Stimulated activated CD8-positive, alpha-beta memory T cell treated with anti-CD3 and anti-CD28 coated beads, Interleukin-4, amount 100 ng/mL, for 24 hours (primary cell): Measurements from ENCODE around the gene SPHKAP.
"Not testable (repeated sequence)": the region's sequence is repeated elsewhere in the genome, so short reads cannot be mapped to it uniquely, and the experiment has no call there.

Source experiments
- DNase-seq: peaks from one replicate; pipeline ENCODE4 v3.0.0-alpha.2; 2020; ENCODE audit warnings: low read depth

Gene SPHKAP

DNA sequence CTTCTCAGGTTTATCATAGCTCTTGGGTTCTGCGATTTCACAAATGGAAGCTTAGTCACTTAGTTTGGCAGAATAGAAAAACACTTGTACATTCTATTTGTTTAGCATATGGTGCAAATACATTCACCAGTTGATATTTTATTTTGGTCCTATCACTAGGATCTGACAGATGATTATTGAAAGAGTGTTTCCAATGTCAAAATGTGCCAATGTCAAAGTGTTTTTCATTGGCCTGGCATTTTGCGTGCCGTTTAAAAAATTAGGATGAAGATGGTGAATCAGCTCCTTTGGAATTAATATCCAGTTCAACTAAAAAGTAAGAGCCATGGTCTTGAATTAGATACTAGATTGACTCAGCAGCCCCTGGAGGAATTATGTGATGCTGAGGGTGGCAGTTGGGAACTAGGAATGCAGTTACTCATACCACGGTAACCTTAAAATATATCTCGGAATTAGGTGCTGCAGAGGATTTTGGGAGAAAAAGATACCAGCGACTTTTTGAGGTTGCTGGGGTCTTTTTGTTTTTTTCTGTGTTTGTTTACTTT is 87.0 kb downstream of the SPHKAP start:
- DNase-seq = no peak

DNA sequence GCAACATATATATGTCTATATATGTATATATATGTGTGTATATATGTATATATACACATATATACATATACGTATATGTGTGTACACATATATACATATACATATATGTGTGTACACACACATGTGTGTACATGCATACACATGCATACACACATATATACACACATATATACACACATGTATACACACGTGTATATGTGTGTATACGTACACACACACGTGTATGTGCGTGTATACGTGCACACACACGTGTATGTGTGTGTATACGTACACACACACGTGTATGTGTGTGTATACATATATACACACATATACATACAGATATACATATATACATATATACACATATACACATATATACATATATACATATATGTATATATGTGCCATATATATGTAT is 89.4 kb downstream of the SPHKAP start:
- DNase-seq = no peak

DNA sequence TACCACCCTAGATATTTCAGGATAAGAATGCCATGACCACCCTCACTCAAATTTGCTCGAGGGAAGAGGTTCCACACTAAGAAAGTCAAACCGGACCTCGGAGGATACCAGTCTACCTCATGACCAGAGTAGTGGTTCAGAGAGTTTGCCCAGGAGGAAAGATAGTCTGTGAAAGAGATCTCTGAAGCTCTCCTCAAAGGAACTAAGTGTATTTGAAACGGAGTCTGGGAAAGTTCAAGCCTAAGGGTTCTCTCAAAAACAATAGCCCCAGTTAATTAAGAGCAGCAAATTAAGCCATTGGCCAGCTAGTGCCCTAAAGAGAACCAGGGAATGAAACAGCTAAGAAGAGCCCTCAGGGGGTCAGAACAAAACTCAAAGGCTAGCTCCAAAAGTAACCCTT is 94.9 kb downstream of the SPHKAP start:
- DNase-seq = no peak

DNA sequence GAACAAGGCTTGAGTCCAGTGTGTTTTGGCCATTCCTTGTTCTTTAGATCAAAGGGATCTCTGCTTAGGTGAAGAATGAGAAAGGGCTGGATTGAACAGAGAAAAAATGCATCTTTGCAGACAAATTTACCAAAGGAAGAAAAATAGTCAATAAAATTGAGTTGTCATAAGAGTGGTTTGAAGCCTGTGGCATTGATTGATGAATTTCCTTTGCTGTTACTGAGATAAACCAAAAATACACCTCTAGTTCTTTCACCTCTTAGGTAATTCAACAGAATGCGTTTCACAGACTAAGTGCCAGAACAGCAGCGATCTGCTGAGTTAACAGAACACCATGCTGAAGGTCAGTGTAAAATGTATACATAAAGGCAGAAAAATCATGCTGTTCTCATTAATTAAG is 96.8 kb downstream of the SPHKAP start:
- DNase-seq = no peak

DNA sequence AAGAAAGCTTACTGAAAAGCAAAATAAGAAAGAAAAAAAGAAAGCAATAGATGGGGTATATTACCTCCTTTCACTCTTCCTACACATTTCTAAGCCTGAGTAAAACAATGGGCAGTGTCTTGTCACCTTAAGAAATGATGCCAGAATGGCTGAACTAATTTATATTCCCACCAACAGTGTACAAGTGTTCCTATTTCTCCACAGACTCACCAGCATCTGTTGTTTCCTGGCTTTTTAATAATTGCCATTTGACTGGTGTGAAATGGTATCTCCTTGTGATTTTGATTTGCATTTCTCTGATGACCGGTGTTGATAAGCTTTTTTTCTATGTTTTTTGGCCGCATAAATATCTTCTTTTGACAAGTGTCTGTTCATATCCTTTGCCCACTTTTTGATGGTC is 98.4 kb downstream of the SPHKAP start:
- no peak for DNase-seq

DNA sequence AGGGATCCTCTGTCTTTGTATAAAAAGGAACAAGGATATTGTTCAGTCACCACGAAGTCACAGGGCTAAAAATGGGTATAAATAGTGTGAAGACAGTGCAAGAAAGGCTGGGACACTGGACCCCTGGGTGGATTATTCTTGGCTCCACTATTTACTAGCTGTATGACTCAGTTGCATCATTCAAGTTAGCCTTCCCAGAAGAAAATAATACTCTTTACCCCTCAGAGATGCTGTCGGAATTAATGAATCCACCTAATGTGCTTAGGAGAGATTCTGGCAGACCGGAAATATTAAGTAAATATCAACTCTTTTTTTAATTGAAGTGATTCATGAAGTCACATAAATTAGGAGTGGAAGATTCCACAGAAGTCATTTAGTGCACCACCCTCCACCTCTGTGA is 98.9 kb downstream of the SPHKAP start:
- DNase-seq = no peak

DNA sequence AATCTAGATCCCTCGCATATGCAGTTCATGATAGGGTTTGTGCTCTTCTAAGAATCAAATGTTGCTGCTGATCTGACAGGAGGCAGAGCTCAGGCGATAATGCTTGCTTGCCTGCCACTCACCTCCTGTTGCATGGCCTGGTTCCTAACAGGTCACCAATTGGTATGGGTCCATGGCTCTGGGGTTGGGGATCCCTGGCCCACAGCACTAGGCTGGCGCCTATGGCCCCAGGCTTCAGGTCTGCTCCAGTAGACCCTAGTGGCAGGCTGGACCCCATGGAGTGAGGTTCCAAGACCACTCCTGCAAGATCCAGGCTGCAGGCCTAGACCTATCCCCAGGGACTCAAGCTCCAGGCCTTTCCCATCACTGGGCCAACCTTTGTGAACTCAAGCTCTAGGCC is 102.3 kb downstream of the SPHKAP start:
- no peak for DNase-seq

DNA sequence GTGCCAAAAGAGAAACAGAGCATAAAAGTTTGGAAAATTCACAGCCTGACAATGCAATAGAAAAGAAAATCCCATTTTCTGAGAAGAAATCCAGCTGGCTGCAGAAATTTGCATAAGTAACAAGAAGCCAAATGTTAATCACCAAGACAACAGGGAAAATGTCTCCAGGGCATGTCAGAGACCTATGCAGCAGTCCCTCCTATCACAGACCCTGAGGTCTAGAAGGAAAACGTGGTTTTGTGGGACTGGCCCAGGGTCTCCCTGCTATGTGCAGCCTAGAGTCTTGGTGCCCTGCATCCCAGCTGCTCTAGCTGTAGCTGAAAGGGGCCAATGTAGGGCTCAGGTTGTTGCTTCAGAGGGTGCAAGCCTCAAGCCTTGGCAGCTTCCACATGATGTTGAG is 104.8 kb downstream of the SPHKAP start:
- DNase-seq = not testable (repeated sequence)

DNA sequence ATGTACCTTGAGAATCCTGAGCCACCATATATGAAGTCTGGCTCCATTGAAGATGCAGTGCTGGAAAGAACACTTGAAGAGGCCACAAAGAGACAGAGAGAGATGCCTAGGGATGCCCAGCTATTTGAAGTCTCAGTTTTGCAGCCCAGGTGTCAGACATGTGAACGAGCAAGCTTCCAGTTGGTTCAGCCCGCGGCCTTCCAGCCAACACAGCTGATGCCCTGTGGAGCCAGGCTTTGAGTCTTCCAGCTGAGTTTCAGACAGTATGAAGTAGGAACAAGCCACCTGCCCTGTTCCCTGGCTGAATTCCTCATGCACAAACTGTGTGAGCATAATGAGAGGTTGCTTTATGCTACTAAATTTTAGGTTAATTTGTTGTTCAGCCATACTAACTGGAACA is 108.8 kb downstream of the SPHKAP start:
- no peak for DNase-seq

DNA sequence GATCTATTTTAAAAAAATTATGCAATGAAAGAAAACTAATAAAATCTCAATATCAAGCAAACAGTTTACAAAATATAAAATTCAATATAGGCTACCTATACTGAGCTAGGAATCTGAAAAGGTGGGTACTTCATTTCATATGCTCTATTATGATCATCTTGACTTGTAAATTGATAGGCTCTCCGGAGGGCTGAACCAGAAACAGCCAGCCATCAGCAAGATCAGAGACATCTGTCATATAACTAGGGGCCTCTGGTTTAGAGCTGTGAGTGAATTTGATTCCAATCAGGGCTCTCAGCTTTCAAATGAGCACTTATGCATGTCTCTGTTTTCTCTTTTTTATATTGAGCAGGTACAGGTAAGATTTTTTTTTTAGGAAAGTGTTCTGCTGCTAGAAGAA is 114.2 kb downstream of the SPHKAP start:
- no peak for DNase-seq

DNA sequence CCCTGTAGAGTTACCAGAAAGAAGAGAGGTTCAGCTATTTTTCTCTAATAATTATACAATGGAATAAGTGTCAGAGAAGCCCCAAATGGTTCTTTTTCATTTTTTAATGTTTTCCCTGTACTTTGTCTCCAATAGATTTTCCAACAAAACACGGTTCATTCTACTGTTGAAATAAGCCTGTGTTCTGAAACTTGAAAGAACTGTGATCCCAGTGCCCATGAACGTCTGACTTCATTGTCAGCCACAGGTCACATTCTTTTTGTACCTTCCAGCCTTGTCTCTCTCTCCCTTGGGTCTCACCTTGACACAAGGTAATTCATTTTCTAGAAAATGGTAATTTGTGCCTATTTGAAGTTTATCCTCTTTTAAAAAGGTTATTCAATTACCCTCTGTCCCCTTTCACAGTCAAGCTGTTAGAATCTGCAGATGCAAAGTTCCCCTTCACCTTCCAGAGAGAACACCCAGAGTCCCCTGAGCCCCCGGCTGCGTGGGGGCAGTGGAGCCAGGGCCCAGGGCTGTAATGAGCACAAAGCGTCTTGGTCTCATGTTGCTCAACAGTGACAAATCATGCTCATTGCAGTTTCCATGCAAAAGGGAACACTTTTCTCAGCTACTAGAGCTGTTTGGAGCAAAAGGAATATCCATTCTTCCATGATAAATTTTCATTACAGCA is 115.2 kb downstream of the SPHKAP start:
- DNase-seq = no peak

DNA sequence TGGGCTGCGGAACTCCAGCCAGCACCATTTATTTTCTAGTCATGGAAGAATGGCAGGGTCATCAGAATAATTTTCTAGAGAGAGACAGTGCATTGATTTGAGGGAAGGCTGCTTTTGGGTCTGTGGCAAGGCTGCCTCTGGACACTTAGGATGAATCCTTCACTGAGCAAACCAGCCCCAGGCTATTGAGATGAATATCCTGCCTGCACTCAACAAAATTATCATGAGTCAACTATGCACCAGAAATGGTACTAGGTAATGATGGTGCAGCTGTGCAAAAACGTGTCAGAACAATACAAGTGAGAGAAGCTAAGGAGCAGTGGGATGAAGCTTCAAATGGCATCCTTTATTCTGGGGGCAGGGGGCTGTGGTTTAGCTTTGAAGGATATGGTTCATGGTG is 115.8 kb downstream of the SPHKAP start:
- no peak for DNase-seq

DNA sequence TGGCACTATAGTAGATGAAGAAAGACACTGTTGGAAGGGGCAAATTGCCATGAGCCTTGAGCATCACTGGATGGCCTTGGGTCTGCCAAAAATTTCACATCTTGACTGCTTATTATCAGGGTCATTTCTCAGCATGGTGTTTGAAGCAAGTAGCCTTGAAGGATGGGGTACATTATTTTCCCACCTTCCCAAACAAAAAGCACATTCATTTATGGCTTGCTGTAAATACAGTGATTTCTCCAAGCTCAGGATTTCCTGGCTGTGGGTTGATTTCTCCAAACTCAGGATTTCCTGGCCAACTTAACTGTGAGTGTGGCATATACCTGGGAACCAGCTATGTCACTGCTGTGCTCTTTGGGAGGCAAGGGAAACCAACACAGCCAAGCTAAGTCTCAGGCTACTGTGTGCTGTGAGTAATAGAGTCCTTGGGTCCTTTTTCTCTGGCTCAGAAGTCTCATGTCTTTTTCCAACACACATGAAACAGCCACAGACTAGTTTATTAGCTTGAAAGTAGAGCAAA is 116.6 kb downstream of the SPHKAP start:
- no peak for DNase-seq

DNA sequence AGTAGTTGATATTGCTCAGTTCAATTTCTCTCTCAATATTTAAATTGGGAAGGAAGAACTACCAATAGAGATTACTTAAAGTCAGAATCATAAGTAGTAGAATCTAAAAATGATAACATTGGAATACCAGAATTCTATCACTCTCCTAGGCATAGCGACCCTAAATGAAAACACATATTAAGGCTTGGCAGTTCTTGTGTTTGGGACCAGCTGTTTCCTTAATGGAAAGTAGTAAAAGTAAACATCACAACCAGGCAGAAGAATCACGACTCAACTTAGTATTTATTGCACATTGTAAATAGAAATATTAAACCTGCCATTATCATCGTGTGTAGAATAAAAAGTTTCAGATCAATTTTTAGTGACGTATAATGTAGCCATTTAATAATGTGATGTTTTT is 117.5 kb downstream of the SPHKAP start:
- no peak for DNase-seq

DNA sequence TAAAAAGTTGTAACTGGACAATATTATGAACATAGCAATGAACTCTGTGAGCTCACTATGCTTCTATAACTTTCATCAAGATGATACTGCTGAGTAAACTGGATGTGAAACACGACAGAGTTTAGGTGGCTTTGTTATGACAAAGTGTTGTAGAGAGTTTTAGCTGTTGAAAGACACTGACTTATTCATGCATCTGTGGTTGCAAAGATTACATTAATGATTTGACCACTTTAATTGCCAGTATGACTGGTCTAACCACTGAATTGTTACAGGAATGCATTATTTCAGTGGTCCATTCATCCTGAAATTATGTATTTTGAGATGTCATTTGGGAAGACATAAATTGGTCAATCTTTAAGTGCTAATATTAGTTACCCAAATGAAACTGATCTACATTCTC is 117.9 kb downstream of the SPHKAP start:
- DNase-seq = no peak

DNA sequence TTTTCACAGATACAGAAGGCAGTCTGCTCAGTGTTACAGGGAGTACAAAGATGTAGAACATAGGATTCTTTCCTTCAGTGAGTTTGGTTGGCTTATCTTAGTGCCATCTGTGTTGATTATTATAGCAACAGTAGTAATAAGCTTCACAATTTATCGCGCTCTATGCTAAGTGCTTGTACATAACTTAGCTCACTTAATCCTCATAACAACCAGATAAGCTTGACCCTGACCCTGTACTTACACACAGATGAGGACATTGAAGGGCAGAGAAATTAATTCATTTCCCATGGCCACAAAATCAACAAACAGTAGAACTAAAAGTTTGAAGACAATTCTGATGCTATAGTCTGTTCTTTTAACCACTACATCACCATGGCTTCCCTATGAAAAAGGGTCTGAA is 121.8 kb downstream of the SPHKAP start:
- DNase-seq = no peak

DNA sequence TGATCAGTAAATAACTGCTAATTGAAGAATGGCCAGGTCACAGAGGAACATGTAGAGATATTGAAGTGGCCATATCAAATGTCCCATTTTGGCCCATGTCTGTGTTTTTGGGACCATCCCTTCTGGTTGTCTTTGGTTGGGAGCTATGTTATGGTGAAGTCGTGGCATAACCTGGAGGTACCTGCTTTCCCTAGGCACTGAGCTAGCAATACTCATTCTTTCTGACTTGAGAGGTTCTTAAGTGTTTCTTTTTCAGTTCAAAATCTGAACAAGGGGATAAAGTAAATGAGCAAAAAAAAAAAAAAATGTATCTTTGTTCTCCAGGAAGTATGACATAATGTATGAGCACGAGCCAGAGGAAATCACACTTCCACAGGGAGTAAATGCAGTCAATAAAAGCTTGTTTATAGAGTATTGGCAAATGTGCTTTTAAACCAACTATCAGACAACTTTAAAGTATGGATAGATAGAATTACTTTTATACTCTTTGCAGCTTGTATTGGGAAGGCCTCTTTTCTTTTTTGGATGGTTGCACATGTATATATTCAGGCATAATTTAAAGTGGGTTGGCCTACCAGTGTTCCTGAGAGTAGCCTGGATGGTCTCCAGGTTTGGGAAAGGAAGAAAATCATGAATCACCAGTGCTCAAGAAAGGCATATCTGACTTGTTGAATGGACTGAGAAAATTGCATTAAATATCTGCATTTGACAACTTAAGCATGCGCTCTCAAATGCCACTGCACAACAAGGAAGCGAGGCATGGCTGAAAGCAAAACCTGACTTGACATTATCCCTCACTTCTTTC is 125.0 kb downstream of the SPHKAP start:
- no peak for DNase-seq

DNA sequence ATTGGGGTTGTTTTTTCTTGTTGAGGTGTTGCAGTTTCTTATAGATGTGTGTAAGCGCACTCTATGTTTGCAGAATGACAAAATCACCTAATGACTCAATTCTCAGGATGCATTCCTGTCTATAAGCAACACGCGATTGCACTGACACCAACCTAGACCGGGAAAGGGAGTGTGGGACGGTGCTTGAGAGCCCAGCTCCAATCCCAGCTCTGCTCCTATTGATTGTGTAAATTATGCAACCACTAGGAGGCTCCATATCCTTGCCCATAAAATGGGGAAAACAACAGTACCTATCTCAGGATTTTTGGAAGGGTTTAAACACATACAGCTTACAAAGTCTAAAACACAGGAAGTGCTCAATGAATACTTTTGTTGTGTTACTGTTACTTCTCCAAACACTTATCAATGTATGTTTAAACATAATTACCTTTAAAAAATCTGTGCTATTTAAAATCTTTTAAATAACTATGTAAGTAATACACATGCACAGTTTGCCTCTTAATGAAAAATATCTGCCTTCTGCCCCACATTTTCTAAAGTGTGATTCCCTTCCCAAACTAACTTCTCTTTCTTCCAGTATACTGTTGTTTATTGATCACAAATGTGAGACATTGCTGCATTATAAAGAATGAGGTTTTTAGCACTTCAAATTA is 132.5 kb downstream of the SPHKAP start:
- DNase-seq = no peak

DNA sequence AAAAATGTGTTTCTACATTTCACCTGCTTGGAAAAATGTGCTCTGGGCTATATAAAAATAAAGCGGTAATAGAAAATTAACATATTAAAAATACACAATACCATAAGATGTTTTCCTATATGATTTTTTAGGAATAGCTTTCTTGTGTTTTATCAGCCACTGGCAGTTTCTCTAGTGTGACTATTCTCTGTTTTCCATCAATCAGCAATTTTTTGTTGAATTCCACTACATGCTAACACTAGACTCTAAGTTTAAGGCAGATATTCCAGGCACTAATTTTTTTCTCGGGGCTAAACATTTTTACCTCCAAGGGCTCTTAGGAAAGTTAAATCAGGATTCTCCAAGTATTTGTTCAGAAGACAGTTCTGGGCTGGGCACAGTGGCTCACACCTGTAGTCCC is 140.5 kb downstream of the SPHKAP start:
- no peak for DNase-seq

DNA sequence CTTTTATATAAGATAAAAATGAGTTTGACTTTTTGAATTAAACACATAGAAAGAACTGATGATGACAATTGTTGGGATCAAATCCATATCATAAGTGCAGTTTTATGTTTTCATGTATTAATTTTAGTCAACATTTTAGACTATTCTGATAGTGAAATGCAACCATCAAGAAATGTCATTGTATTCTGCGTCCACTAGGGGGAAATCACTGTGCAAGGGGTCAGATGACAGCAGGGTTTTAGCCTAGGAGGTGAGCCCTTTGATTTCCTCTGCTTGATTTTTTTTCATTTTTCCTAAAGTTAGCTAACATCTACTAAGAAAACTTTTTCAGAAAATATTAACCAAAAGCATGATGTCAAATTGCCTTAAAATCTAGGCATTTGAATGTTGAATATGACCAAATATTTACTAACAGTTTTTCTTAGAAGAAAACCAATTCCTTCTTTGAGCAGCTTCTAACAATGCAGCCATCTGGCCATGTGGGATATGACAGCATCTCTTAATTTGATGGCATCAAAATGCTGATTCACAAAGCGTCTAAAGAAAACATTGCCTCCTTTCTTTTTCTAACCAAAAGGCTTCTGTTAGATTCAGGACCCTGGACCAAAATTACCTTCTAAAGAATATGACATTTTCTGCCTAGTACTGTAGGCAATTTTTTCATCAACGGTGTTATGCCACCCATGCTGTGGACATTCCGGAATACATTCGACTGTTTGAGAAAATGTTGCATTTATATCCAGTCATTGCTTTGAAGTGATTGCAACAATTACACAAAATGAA is 141.5 kb downstream of the SPHKAP start:
- DNase-seq = no peak

DNA sequence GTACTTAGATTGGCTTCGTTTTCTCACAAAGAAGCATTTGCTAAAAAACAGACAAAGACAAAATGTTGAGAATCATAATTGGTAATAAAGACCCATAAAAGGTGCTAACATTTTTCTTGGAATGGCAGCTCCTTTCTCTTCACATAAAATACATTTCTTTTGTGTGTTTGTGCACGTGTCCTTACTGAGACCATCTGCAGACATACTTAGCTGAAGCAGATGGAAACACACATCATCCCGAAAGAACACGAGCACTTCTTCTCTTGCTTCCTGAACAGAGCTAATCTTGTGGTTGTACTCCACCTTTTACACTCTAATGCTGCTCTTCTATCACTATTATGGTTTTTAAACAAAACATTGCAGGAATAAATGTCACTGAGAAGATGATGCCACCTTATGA is 142.5 kb downstream of the SPHKAP start:
- DNase-seq = no peak

DNA sequence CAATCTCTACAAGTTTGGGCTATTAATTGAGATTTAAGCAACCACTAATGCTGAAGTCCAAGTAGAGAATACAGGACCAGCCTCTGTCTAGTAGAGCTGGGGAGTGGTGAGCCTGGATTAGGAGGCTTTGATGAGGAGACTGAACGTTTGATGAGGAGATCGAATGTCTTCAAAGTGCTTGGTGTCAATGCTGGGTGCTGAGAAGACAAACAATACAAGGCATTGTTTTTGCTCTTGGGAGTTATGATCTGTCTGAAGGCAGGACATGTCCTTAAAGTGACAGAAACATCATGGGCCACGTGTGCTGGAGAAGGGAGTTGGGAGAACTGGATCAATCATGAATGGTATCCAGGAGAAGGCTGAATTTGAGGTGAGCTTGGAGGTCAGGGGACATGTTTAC is 143.6 kb downstream of the SPHKAP start:
- no peak for DNase-seq
